Activated CD4-positive, alpha-beta T cell treated with anti-CD3 and anti-CD28 coated beads, Interleukin-2, amount 50 U/mL, for 24 hours (primary cell): Measurements from ENCODE around the gene SLC44A3.
"Not testable (repeated sequence)": the region's sequence is repeated elsewhere in the genome, so short reads cannot be mapped to it uniquely, and the experiment has no call there.

ENCODE experiments used
- DNase-seq, 2 donors: peaks; one replicate each; pipeline ENCODE4 v3.0.0-alpha.2; 2020; ENCODE audit warnings: low read depth in 1 of 2, low spot score in 1 of 2

SLC44A3 gene

DNA sequence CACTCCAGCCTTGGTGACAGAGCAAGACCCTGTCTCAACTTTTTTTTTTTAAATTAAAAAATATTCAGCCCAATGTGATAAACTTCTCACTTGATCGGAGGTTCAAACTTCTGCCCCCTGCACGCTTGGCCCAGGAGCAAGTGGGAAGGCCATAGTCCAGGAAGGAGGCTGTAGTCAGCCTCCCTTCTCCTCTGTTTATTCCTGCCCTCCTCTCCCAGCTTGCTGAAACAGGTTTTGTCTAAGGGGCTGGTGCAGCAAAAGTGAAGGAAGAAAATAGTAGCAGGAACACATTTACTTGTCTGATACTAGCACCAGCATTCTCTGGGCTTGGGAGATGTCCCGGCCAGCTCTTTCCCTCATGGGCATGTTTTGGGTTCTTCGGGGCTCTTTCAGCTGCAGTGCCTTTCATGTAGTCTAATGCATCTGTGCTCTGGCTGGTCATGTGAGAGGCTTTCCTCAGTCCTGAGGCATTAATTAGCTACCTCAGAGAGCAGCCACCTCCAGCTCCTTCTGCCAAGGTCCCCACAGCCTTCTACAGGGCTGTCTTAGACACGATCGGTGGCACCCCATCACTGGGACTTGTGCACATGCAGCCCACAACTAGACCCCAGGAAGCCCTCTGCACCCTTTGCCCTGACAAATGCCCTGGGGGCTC lies 12.9 kb downstream of the SLC44A3 start:
- DNase-seq, result no peak

DNA sequence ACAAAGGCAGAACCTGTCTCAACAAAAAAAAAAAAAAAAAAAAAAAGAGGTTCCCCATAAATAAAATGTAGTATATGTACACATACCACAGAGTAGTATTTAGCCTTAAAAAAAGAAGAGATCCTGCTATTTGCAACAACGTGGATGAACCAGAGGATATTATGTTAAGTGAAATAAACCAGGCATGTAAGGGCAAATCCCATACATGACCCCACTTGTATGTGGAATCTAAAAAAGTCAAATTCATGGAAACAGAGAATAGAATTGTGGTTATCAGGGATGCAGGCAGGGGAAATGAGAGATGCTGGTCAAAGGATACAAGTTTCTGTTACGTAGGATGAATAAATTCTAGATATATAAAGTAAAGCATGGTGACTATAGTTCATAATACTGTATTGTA lies 16.7 kb downstream of the SLC44A3 start:
- DNase-seq, result no peak

DNA sequence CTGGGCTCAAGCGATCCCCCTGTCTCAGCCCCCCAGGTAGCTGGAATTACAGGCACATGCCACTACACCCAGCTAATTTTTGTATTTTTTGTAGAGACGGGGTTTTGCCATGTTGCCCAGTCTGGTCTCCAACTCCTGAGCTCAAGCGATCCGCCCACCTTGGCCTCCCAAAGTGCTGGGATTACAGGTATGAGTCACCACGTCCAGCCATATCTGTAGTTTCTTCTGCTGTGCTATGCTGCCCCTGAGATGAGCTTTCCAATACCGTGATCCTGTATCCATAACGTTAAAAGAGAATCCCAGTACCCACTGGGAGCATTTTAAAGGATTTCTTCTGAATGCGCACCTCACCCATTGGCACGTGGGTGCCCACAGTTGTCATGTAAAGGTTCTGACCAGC lies 20.2 kb downstream of the SLC44A3 start:
- not testable (repeated sequence) for DNase-seq

DNA sequence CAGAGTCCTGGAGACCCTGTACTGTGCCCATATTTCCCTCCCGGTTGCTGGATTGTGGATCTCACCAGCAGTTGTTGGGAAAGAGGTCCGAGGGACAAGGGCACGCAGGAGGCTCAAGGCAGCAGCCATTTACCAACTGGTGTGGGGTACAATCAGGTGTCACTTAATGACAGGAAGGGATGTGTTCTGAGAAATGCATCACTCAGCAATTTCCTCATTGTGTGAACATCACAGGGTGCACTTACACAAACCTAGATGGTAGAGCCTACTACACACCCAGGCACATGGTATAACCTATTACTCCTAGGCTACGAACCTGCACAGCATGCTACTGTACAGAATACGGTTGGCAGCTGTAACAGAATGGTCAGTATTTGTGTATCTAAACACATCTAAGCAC lies 20.7 kb downstream of the SLC44A3 start:
- no peak for DNase-seq

DNA sequence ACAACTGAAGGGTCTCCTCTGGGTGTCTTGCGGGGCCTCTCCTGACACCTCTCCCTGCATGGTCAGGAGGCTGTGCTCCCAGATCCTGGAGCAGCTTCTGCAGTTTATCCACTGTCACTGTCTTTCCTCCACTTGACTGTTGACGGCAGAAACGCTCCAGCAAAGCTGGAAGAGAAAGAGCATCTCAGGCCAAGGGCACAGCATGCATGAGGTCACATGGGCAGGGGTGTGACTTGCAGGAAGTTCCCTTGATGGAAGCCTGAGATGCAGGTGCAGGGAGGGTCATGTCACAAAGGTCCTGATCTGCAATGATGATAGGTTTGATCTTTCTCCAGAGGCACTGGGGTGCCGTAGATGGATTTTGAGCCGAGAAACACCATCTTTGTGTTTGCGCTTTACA lies 23.3 kb downstream of the SLC44A3 start:
- no peak for DNase-seq

DNA sequence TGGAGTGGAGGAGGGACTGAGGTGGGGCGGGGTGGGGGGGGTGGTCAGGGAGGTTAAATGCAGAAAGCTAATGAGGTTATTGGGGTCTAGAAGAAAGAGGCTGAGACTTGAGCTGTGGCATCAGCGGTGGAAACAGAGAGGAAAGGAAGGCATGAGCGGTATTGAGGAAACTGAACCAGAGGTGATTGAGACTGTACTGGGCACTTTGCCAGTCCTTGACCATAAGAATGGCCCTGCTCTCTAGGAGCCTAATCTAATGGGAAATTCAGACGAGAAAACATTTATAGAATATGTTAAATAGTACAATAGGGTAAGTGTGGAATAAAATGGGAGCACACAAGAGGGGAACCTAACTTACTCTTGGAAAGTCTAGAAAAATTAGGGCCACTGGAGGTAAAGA lies 23.7 kb downstream of the SLC44A3 start:
- no peak for DNase-seq

DNA sequence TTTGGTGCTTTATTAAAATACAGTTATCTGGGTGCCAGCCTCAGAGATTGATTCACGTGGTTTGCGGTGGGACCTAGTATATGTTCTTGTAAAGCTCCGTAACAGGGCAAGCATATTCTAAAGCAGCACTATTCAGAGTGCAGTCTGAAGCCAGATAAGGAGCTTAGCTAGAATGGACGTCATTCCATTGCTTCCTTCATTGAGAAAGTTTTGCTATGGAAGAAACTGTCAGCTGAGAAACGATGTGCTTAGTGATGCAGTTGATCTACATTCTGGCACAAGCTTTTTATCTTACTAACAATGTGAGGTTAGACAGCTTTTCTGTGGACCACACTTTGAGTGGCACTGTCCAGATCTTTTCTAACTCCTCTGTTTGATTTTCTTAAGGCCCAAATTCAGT lies 26.2 kb downstream of the SLC44A3 start:
- no peak for DNase-seq

DNA sequence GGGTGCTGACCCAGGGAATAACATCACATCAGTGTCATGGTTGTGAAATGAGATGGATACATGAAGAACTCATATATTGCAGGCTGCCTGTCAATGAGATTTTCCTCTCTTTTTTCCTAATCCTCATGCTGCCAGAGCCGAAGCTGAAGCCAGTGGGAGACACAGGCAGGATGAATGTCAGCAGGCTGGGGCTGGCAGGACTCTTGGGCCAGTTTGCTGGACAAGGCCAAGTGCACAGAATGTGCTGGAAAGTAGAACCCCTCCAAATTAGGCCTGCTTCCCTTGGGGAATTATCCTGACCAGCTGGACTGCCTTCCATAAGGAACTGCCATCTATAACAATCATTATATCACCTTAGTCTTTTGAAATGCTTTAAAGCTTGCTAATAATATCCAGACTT lies 31.4 kb downstream of the SLC44A3 start:
- DNase-seq, result no peak

DNA sequence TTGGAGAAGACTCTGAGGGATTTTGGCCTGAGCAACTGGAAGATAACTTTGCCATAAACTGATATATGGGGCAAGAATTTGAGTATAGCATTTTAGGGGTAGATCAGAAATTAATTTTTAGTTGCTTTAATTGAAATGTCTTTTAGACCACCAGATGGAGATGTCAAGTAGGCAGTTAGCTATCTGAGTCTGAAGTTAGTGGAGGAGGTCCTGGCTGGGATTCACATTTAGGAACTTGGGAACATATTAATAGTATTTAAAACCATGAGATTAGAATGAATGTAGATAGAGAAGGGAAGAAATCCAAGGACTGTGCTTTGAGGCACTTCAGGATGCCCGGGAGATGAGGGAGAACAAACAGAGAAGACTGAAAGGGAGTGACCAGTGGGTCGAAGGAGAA lies 32.6 kb downstream of the SLC44A3 start:
- no peak for DNase-seq

DNA sequence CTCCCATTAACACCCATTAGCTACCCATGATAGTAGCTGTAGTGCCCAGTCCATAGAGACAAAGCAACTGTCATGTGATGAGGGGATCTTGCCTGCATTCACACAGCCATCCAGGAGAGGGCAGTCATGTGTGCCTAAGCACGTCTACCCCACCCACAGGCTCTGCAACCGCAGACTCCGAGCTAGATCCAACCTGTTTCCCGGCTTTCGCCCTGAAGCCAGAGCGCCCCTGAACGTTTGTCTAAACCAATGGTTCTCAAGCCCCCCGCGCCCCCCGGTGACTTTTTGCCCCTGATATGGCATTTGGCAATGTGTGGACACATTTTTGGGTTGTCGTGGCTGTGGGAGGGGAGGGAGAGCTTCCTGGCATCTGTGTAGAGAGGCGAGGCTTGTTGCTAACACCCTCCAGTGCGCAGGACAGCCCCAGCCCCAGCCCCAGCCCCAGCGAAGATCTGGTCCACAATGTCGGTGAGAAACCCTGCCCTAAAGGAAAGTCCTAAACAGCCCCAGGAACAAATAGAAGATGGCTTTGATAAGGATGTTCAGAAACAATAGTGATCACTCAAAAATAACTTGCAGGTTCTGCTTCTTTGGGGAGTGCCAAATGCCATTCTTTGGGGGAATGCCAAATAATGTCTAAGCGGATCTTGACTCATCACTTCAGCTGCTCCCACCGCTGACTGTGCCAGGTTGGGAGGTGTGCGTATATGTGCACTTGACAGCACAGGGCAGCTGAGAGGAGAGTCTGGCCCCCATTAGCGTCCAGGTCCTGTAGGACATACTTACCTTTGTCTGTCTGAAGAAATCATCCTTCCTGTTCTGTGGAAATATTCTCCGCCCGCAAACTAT lies 34.5 kb downstream of the SLC44A3 start:
- peak; percentile 55 to 72 for DNase-seq

DNA sequence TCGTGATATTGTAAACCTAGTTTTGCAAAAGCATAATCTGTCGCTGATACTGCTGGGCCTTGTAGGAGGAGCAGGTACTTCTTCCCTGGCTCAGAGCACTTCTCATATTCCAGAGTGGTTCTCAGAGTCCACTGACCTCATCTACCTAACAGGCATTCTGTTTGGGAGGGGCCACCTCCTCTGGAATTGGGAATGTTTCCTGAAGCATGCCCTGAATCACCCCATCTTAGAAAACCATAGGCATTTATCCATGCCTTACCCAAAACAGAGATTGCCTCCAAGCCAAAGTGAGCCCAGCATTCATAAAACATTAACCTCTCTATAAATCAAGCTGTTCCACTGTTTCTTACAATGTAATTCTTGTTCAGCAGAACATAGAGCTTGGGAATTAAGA lies 35.1 kb downstream of the SLC44A3 start:
- DNase-seq, result no peak

DNA sequence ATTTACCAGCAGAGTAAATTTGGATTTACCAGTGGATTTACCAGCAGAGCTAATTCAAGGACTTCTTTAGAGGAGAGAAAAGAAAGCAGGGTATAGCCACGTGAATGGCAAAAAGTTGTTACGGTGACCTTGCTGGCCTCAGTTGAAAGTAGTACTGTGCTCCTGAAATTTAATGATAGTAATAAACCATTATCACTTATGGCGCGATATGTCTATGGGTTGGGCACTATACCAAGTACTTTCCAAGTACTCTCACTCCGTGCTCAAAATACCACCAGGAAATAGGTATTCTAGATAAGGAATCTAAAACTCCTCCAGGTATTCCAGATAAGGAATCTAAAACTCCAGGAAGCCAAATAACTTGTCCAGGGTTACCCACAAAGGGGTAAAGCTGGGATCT lies 35.8 kb downstream of the SLC44A3 start:
- DNase-seq, result no peak

DNA sequence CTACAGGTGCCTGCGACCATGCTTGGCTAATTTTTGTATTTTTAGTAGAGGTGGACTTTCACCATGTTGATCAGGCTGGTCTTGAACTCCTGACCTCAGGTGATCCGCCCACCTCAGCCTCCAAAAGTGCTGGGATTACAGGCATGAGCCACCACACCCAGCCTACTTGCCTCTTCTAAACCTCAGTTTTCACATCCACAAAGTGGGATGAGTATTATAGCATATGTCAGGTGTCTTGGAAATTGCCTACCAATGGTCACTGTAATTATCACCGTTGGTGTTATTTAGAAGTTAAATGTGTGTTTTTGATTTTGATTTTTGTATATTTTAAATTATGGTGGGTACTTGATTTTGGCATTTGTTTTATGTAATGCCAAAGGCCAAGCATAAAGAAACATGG lies 36.7 kb downstream of the SLC44A3 start:
- no peak for DNase-seq

DNA sequence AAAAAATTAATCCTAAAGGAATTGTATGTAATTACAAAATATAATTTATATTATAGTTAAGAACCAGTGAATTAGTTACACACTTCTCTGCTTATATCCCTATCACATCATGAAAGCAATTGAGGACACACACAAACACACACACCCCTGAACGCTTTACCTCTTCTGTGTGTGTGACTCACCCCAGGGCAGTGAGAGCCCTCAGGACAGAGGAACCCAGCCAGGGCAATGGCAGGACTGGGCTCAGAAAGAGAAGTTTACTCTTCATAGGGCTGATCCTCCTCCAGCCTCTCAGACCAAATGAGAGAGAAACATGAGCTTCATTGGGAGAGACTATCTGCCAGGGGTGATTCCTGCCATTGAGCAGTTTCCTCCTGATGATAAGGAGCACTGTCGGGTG lies 38.1 kb downstream of the SLC44A3 start:
- no peak for DNase-seq

DNA sequence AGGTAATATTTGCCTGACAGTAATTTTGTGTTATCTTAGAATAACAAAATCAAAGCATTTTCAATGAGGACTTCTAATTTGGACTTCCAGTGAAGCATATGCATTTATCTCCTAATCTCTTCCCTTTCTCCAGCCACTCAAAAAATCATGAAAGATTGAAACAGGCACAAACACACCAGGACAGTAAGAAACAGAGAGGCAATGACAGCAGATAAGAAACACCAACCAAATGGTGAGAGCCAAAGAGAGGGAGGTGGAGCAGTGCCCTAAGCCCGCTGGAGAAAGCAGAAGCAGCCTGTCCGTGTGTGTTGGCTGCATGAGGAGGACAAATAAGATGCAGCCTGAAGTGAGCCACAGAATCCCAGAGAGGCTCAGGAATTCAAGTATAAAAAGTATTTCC lies 39.0 kb downstream of the SLC44A3 start:
- DNase-seq, result no peak

DNA sequence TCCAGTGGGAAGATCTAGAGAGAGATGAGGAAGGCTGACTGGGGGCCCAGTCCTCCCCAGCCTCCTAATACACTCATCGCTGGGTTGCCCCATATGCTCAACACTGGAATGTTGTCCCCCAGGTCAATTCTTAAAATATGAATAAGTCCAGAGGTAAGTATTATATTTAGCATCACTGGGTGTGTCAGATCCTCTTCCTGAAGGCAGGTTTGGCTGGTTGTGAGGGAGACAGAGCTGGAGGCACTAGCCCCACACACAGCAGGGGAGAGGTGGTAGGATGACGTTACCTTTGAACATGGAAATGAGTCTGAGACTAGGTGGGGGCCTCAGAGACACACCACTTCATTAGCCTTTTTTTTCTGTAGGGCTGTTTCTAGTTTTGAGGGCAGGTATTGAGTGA lies 42.6 kb downstream of the SLC44A3 start:
- DNase-seq, result no peak

DNA sequence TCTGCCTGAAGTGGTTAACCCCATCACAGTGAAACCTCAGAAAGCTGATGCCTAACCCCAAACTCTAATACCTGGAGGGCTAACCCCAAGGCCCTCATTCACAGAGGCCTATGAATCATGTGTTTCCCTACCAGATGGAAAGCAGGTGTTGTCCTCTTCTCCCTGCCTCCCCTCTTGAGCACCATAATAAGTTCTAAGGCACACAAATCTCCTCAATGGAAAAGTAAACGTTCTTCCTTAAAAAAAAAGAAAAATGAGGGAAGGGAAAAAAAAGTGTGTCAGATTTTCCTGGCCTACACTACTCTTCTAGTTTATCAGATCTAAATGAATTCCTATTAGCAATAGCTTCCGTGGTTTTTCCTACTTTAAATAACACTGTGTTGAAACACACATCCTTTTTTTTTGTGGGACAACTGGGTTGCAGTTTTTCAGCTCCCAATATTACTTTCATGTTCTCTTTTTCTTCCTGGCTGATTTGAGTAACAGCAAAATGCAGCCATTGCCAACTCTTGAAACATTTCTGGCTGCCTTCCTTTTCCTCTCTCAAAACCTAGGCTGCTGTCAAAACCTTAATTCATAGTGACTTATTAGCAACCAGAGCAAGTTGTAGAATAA lies 43.2 kb downstream of the SLC44A3 start:
- no peak for DNase-seq

DNA sequence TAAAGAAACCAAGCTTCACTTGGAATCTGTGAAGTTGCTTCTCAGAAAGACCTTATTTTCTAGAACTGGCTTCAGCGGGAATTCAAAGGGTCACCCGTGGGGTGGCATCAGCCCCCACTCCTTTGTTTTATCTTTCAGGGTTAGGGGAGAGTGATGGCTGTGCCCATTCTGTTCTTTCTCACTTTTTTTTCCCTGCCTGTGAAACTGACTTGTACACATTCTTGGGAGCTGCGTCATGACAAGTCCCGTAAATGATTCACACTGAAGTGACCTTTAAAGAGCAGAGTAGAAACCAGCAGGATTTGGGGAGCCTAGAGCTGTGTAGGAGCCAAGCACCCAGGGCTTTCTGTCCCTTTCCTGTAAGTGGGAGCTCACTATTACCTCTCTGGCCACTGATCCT lies 43.8 kb downstream of the SLC44A3 start:
- no peak for DNase-seq

DNA sequence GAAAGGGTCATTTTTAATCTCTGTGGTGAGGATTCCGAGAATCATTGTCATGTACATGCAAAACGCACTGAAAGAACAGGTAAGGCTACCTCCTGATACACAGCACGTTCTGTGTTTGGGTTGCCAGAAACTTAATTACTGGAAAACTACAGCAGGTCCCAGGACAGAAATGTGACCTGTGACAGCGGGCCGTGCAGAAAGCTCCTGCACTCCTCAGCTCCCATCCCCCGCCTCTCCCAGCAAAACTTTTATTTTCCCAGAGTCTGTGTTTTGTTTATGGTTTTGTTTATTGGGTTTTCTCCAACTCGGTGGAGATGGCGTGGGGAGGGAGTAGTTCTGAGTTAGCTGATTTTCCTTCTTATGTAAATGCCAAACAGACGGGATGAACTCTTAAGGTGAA lies 44.7 kb downstream of the SLC44A3 start:
- no peak for DNase-seq

DNA sequence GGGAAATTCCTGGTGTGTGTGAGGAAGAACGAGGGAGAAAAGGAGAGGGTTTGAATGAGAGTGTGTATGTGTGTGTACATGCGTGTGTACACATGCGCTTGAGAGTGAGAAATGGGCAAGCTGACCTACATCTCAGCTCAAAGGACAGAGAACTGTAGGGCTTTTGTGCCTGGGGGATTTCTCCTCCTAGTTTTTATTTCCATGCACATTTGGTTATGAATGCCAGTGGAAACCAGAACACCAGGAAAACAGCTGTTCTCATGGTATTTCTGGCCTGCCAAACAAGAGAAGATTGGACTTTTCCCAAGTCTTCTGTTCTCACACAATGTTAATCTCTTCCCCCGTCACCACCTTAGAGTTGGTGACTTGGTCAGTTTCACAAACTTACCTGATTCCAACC lies 45.2 kb downstream of the SLC44A3 start:
- DNase-seq, result no peak

DNA sequence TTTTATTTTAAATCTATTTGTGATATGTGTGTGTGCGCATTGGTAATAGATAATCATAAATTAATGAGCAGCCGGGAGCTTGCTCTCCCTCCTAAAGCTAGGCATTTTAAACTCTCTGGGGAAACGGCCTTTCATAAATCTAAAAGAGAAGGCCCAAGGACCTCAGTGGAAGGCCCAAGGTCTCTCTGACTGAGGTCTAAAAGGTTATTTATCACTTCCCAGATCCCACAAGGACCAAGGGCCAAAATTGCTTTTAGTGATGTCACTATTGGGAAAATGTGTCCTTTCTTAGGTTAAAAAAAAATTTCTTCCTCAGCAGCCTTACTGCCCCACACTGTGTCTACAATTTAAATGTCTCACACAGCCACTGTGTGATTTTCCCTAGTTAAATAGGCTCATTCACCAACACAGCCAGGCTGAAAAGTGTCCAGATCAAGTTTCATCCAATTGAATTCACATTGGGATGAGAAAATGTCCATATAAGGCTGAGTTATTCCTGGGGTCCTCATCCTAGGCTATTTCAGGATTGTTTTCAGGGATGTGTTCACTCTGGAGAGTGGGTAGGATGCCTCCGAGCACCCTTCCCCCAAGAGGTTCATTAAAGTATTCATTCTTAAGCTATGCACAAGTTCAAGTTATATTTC lies 46.1 kb downstream of the SLC44A3 start:
- DNase-seq, result no peak

DNA sequence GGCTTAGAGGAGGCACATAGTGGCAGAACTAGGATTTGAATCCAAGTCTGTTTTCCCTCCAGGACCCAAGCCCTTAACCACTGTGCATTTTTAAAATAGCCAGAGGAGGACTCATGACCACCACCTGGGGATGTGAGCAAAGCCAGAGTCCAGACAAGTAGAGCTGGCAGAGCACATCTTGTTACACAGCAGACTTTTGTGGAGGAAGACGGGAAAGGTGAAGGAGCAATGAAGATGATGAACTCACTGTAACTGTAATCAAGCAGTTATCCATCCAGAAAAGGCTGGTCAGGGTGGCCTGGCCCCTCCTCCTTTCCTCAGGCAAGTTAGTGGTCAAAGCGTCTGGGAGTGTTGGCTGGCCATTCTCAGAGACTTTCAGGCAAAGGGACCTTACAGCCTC lies 50.9 kb downstream of the SLC44A3 start:
- no peak for DNase-seq
